ENCODE data around the gene GSTM5.

DNA sequence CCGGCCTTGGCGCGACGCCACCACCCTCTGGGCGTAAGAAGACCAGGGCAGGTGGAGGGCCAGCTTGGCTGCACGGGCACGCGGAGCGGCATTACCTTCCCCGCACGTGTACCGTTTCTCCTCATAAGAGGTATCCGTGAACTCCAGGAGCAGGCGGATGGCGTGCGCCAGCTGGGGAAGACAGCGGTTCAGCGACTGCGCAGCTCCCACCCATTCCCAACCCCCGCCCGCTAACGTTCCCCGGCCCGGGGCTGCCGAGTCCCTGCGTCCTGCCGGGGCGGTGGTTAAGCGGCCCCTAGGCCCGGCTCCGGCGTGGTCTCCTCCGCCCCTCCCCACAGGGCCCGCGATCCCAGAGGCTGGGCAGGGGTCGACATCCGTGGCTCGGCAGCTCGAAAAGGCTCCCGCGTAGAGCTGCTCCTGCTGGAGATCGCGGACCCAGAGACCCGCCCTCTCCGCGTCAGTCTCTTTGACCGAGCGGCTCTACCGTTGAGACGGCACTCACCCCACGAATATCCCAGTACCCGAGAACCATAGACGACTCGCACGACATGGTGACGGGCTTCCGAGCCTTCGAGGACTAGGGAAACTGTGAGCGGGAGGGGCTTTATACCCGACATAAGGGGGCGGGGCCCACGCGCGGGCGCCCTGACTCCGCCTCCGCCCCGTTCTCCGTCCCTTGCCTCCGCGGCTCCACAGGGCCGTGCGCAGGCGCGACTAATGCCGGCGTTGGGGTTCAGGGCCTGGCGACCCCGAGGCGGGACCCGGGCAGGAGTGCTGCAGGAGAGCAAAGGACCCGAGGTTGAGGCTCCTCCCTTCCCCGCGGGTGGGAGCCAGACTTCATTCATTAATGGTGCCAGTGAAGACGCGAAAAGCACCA lies 27.9 kb downstream of the GSTM5 start:
- TF ChIP-seq, protein P1, sequence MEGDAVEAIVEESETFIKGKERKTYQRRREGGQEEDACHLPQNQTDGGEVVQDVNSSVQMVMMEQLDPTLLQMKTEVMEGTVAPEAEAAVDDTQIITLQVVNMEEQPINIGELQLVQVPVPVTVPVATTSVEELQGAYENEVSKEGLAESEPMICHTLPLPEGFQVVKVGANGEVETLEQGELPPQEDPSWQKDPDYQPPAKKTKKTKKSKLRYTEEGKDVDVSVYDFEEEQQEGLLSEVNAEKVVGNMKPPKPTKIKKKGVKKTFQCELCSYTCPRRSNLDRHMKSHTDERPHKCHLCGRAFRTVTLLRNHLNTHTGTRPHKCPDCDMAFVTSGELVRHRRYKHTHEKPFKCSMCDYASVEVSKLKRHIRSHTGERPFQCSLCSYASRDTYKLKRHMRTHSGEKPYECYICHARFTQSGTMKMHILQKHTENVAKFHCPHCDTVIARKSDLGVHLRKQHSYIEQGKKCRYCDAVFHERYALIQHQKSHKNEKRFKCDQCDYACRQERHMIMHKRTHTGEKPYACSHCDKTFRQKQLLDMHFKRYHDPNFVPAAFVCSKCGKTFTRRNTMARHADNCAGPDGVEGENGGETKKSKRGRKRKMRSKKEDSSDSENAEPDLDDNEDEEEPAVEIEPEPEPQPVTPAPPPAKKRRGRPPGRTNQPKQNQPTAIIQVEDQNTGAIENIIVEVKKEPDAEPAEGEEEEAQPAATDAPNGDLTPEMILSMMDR (conservative IDR thresholded peaks at IDR 0.05; ENCODE audit: low read length): no peak
- no peak for TF ChIP-seq EZH2phosphoT487 (IDR thresholded peaks at IDR 0.05; ENCODE audit: borderline replicate concordance)

All from Loucy (cell line).